Measurements from ENCODE around the gene CTBP2.

DNA sequence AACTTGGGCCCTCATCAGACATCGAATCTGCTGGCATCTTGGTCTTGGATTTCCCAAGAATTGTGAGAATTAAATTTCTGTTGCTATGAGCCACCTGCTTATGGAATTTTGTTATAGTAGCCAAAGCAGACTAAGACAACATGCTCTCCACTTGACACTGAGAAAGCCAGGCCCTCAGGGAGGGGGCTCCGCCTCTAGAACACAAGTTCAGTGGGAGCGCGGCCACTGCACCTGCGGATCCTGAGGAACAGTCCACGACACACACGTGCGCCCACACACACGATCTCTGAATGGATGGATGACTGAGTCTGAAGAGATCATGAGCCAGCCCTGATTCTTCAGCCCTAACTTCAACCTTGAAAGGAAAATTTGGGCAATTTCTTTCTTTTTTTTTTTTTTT is 73.7 kb downstream of the CTBP2 start:
- TF ChIP-seq EZH2 (IDR thresholded peaks at IDR 0.05; ENCODE audit: low read length) (no peak), CTCF (optimal IDR thresholded peaks at IDR 0.05 in 1 of 3, IDR thresholded peaks at IDR 0.05 in 1 of 3, conservative IDR thresholded peaks at IDR 0.05 in 1 of 3; ENCODE audit: extremely low read depth in 1 of 3, insufficient read depth in 2 of 3, low read length in 3 of 3) (no peak)

Measured in keratinocyte (primary cell).